Smooth muscle cell (in vitro differentiated cells): Measurements from ENCODE around the gene BARHL2. TPM values are rescaled to one million over a fixed set of nuclear protein-coding genes. Genes with fewer than 3 reads are reported as not detected.

Experiments used
- DNase-seq: peaks from one replicate; lab custom pipeline; 2025; ENCODE audit not compliant: unreplicated experiment; lab: John Stamatoyannopoulos, UW
- H2AFZ ChIP-seq: fragments of 200-600 bp; sonication (generic); 2 replicates; pipeline ENCODE4 v1.6.0; 2016; ENCODE audit warnings: antibody characterized with exemption, low read depth, mild to moderate bottlenecking
- H3F3A ChIP-seq: fragments of 200-600 bp; sonication (generic); 2 replicates; pipeline ENCODE4 v1.6.0; 2017; ENCODE audit warnings: antibody characterized with exemption, low read depth
- H3K27ac ChIP-seq: fragments of 200-600 bp; sonication (generic); 2 replicates; pipeline ENCODE4 v1.5.1; 2016; ENCODE audit warnings: low read depth, mild to moderate bottlenecking
- H3K27me3 ChIP-seq: fragments of 200-600 bp; sonication (generic); 2 replicates; pipeline ENCODE4 v1.6.1; 2016; ENCODE audit warnings: low read depth, mild to moderate bottlenecking
- H3K36me3 ChIP-seq: fragments of 200-600 bp; sonication (generic); 2 replicates; pipeline ENCODE4 v1.5.1; 2016; ENCODE audit warnings: low read depth
- H3K4me1 ChIP-seq: fragments of 200-600 bp; sonication (generic); 2 replicates; pipeline ENCODE4 v1.5.1; 2016; ENCODE audit warnings: low read depth
- H3K4me2 ChIP-seq: fragments of 200-600 bp; sonication (generic); 2 replicates; pipeline ENCODE4 v1.6.0; 2016; ENCODE audit warnings: mild to moderate bottlenecking
- H3K4me3 ChIP-seq: fragments of 200-600 bp; sonication (generic); 2 replicates; pipeline ENCODE4 v1.5.1; 2016; ENCODE audit warnings: mild to moderate bottlenecking
- H3K79me2 ChIP-seq: fragments of 200-600 bp; sonication (generic); 2 replicates; pipeline ENCODE4 v1.6.0; 2016; ENCODE audit warnings: low read depth, mild to moderate bottlenecking
- H3K9ac ChIP-seq: fragments of 200-600 bp; sonication (generic); 2 replicates; pipeline ENCODE4 v1.6.0; 2016; ENCODE audit warnings: low read depth
- H3K9me3 ChIP-seq: fragments of 200-600 bp; sonication (generic); replicated peaks from 2 replicates; pipeline ENCODE4 v1.5.1; 2016; ENCODE audit warnings: low read depth
- H4K20me1 ChIP-seq: fragments of 200-600 bp; sonication (generic); 2 replicates; pipeline ENCODE4 v1.6.0; 2016; ENCODE audit warnings: low read depth
- WGBS: methylation state at CpG from one replicate; pipeline ENCODE4 v1.1.7; 2016; ENCODE audit warnings: low lambda C conversion rate; 5-methylcytosine and 5-hydroxymethylcytosine counted together
- polyA plus RNA-seq: library from polyadenylated mRNA; unstranded; fragments of >200 nt; fragmentation: Nextera tagmentation; extraction: Ambion mirVana; gene quantifications from 2 replicates; pipeline ENCODE4 v1.2.1, GENCODE V29; 2016
- total RNA-seq: library from RNA; depleted of rRNA; stranded (reverse); fragments of >200 nt; gene quantifications from 2 replicates; pipeline ENCODE4 v1.2.3, GENCODE V29; 2014
- TF ChIP-seq, protein P1 (sequence below): fragments of 200-600 bp; sonication (generic); IDR thresholded peaks from 2 replicates; pipeline ENCODE4 v1.5.1; 2017; ENCODE audit warnings: borderline replicate concordance, mild to moderate bottlenecking, antibody characterized with exemption; ENCODE audit not compliant: insufficient read depth, poor library complexity, severe bottlenecking

BARHL2 gene
- total and polyA plus RNA-seq, 2 experiments from 2014 or later, result not detected

DNA sequence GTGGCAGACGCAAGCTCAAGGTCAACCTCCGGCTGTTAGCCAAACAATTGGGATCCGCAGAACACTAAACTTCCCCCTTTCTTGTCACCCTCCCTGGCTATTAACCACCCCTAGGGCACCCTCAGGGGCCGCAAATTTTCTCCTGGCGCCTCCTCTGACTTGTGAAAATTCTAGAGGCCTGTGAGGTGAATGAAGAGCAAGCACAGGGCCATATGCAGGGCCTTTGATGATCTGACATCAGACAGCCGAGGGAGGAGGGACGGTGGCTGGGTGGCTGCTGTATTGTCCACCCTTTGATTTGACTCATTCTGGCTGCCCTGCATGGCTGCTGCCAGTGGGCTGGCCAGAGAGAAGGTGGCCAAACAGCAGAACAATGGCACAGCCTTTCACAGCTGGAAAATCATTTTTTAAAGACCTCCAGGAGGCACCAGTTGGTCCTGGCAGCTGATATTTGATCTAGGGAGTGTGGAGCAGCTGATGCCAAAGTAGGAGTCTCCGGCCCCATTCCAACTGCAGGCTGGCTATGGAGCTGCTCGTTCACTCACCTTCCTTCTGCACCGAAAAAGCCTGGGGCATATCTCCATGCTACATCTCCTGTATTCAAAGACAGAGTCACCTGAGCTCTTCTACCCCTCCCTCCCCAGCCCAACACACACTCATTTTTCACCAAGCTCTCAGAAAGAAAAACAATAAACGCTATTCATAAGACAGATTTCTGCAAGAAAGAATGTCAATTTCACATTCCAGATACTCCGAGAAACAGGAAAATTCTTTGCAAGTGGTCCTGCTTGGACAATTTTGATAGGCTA, 44.9 kb upstream of the BARHL2 start:
- H3F3A ChIP-seq, result no peaks in the 10 kb centered on the region
- H3K4me3 ChIP-seq, result no peak overlapping the region
- no peaks in the 10 kb centered on the region for H3K4me1 ChIP-seq
- TF ChIP-seq, protein P1, sequence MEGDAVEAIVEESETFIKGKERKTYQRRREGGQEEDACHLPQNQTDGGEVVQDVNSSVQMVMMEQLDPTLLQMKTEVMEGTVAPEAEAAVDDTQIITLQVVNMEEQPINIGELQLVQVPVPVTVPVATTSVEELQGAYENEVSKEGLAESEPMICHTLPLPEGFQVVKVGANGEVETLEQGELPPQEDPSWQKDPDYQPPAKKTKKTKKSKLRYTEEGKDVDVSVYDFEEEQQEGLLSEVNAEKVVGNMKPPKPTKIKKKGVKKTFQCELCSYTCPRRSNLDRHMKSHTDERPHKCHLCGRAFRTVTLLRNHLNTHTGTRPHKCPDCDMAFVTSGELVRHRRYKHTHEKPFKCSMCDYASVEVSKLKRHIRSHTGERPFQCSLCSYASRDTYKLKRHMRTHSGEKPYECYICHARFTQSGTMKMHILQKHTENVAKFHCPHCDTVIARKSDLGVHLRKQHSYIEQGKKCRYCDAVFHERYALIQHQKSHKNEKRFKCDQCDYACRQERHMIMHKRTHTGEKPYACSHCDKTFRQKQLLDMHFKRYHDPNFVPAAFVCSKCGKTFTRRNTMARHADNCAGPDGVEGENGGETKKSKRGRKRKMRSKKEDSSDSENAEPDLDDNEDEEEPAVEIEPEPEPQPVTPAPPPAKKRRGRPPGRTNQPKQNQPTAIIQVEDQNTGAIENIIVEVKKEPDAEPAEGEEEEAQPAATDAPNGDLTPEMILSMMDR, result no peak
- no peak for DNase-seq
- no peaks in the 10 kb centered on the region for H3K36me3 ChIP-seq
- H3K9ac ChIP-seq, result no peak overlapping the region
- H2AFZ ChIP-seq, result no peak overlapping the region
- 46% methylated on average over 12 of the region's 12 CpGs for WGBS
- H3K79me2 ChIP-seq, result no peaks in the 10 kb centered on the region
- peaks cover 35% of the 10 kb centered on the region for H3K27me3 ChIP-seq
- H4K20me1 ChIP-seq, result no peaks in the 10 kb centered on the region
- H3K27ac ChIP-seq, result no peak overlapping the region
- H3K4me2 ChIP-seq, result no peak overlapping the region
- H3K9me3 ChIP-seq, result no peaks in the 10 kb centered on the region

DNA sequence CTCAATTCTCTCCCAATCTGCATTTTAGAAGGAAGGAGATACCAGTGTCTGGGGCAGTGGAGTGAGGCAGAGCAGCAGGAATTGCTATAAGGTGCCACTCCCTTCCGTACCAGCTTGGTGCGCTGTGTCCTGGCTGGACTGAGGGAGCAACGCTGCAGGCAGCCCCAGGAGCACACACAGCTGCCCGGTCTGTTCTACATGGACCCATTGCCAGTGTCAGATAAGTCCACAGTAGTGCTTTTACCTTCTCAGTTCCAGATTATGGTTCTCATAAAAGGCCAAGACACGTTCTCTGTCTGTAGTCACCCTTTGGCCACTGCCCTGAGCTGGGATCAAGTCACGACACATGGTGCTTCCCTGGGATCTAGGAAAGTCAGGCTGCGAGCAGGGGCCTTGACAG, 44.1 kb upstream of the BARHL2 start:
- peaks cover 35% of the 10 kb centered on the region for H3K27me3 ChIP-seq
- DNase-seq, result no peak
- H3K4me3 ChIP-seq, result no peak overlapping the region
- no peak overlapping the region for H3K9ac ChIP-seq
- H3K79me2 ChIP-seq, result no peaks in the 10 kb centered on the region
- no peak overlapping the region for H2AFZ ChIP-seq
- WGBS, result 87% methylated on average over 7 of the region's 7 CpGs
- no peaks in the 10 kb centered on the region for H4K20me1 ChIP-seq
- no peaks in the 10 kb centered on the region for H3K4me1 ChIP-seq
- H3K36me3 ChIP-seq, result no peaks in the 10 kb centered on the region
- TF ChIP-seq, protein P1, result no peak
- H3K27ac ChIP-seq, result no peak overlapping the region
- H3F3A ChIP-seq, result no peaks in the 10 kb centered on the region
- no peak overlapping the region for H3K4me2 ChIP-seq
- H3K9me3 ChIP-seq, result no peaks in the 10 kb centered on the region

DNA sequence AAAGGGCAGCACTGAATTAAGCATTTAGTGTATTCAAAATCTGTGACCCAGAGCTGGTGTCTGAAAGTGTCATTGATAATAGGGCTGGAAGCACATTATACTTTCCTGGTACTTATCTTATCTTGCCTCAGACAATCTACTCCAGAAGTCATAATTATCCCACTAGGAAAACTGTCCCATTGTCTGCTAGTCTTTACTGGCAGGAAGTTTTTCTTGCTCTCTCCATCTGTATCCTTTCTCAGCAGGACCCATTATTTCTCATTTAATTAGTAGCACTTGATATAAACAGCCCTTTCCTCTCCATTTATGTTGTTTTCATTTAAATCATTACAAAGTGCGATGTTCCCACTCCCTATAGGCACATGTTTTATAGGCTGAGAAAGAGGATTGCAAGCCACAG, 36.5 kb upstream of the BARHL2 start:
- Histone ChIP-seq H3K27ac (no peak overlapping the region), H3F3A (no peaks in the 10 kb centered on the region), H3K9me3 (no peaks in the 10 kb centered on the region), H3K9ac (no peak overlapping the region), H3K4me3 (no peak overlapping the region), H4K20me1 (no peaks in the 10 kb centered on the region), H3K27me3 (peaks cover 14% of the 10 kb centered on the region), H3K4me1 (no peaks in the 10 kb centered on the region), H2AFZ (no peak overlapping the region), H3K79me2 (no peaks in the 10 kb centered on the region), H3K4me2 (no peak overlapping the region), H3K36me3 (no peaks in the 10 kb centered on the region)
- 83% methylated on average over 1 of the region's 1 CpG for WGBS
- DNase-seq, result no peak
- TF ChIP-seq, protein P1, result no peak

DNA sequence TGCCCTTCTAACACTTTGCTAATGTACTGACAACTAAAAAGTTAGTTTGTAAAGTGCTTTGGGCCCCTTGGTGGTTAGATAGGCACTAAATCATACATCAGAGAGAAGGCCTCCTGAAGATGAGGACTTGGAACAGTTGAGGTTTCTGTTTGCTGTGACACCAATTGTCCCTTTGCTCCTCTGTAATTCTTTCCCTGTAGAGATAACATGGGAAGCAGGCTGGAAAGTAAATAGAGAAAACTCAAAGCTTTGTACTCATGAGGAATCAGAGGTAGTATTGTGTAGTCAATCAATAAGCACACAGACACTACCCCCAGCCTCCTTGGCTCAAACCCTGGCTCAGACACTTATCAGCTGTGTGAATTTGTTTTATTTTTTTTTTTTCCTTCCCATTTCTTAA, 31.6 kb upstream of the BARHL2 start:
- H3K79me2 ChIP-seq, result no peaks in the 10 kb centered on the region
- no peak overlapping the region for H3K27ac ChIP-seq
- no peak for DNase-seq

More for the DNA sequence above, 31.6 kb upstream of the BARHL2 start:
- Histone ChIP-seq H3F3A (no peaks in the 10 kb centered on the region), H4K20me1 (no peaks in the 10 kb centered on the region), H3K4me1 (no peaks in the 10 kb centered on the region), H2AFZ (no peak overlapping the region), H3K36me3 (no peaks in the 10 kb centered on the region), H3K9me3 (no peaks in the 10 kb centered on the region), H3K4me2 (no peak overlapping the region), H3K27me3 (peaks cover 12% of the 10 kb centered on the region), H3K4me3 (no peak overlapping the region), H3K9ac (no peak overlapping the region)
- TF ChIP-seq, protein P1, result no peak
